Upper lobe of left lung (tissue), 6 donors: ENCODE data around the gene CPSF2. TPM values are rescaled to one million over a fixed set of nuclear protein-coding genes. Genes with fewer than 3 reads are reported as not detected.
A peak's percentile ranks its signal among the peaks of the same experiment; 100 is the strongest.

Source experiments
- ATAC-seq, 2 donors: fragments of 200-7000 bp; cut with Tn5 transposase; one replicate each; pipeline ENCODE4 v1.9.1; 2022; ENCODE audit warnings: mild to moderate bottlenecking in 2 of 2, moderate library complexity in 2 of 2; ENCODE audit not compliant: low FRiP score in 2 of 2
- DNase-seq, 2 donors: peaks; one replicate each; pipeline ENCODE4 v3.0.0-alpha.2; 2019 to 2020
- H3K27ac ChIP-seq, 4 donors: fragments of 200-600 bp; sonication (generic); one replicate each; pipeline ENCODE4 v1.5.1; 2016 to 2019
- H3K27me3 ChIP-seq, 4 donors: fragments of 200-600 bp; sonication (generic); one replicate each; pipeline ENCODE4 v1.5.1; 2017 to 2019
- H3K36me3 ChIP-seq, 4 donors: fragments of 200-600 bp; sonication (generic); one replicate each; pipeline ENCODE4 v1.5.1; 2016 to 2019
- H3K4me1 ChIP-seq, 4 donors: fragments of 200-600 bp; sonication (generic); one replicate each; pipeline ENCODE4 v1.5.1; 2018 to 2019
- H3K4me3 ChIP-seq, 4 donors: fragments of 200-600 bp; sonication (generic); one replicate each; pipeline ENCODE4 v1.5.1; 2017 to 2019; ENCODE audit warnings: mild to moderate bottlenecking in 2 of 4, moderate library complexity in 1 of 4
- H3K9me3 ChIP-seq, 4 donors: fragments of 200-600 bp; sonication (generic); one replicate each; pipeline ENCODE4 v1.5.1; 2018 to 2019
- CTCF ChIP-seq, 6 experiments: fragments of 450-650 bp in 4 of 6; fragments of 200-600 bp in 2 of 6; sonication (generic) in 2 of 6; IDR thresholded peaks; one replicate each; pipeline ENCODE4 v1.5.1; 2016 to 2019; ENCODE audit warnings: antibody characterized with exemption in 6 of 6
- EP300 ChIP-seq, 4 donors: sonication (generic); formaldehyde crosslinking; IDR thresholded peaks; one replicate each; pipeline ENCODE4 v1.5.1; 2017; ENCODE audit warnings: antibody characterized with exemption in 4 of 4, control low read depth in 2 of 4
- POLR2A ChIP-seq, 4 donors: fragments of 450-650 bp; IDR thresholded peaks; one replicate each; pipeline ENCODE4 v1.5.1; 2016 to 2017; ENCODE audit warnings: antibody characterized with exemption in 4 of 4, mild to moderate bottlenecking in 2 of 4
- POLR2AphosphoS5 ChIP-seq, 2 donors: sonication (generic); formaldehyde crosslinking; IDR thresholded peaks; one replicate each; pipeline ENCODE4 v1.5.1; 2017; ENCODE audit warnings: antibody characterized with exemption in 2 of 2
- WGBS, 2 donors: methylation state at CpG; one replicate each; pipeline ENCODE4 v1.1.5; 2017 to 2018; 5-methylcytosine and 5-hydroxymethylcytosine counted together
- total RNA-seq, 6 donors: library from RNA; depleted of rRNA in 4 of 6; stranded (reverse); fragments of >200 nt in 4 of 6; gene quantifications; one replicate each; pipeline versions ENCODE4 v1.1.0 to v1.2.1, GENCODE V29; 2016 to 2021
- donor health status: DM: no; HTN: no; CAD: no; lungs with moderate emphysema.
- donor health status: DM: no; HTN: yes; CAD: no; lungs with severe emphysema.

Gene CPSF2
- total RNA-seq, 6 donors from 2014 or later, result 15.7 to 47.4 (median 33.3) TPM

- WGBS, 2 donors, result 32% methylated on average over 11 of the region's 11 CpGs
Observed at GRCh38 chr14:92108345-92109254, 13.2 kb upstream of the CPSF2 start.

DNA sequence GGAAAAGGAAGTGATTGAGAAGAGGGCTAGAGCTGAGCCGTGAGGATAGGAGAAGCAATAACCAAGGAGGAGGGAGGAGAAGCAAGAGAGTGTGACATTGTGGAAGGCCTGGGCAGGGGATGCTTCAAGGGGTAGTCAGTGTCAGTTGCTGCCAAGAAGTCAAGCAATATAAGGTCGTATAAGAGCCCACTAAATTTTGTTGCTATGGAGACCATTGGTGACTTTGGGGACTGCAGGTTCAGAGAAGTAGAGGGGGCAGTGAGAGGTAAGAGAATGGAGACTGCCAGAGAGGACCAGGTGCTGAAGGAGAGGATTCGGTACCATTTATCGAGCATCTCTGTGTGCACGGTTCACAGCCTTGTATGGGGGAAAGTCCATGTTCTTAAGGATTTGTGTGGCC is 12.3 kb upstream of the CPSF2 start:
- 80 to 82% methylated on average over 5 of the region's 5 CpGs for WGBS, 2 donors
- Histone ChIP-seq H3K27ac (no peak overlapping the region), H3K27me3 (no peaks in the 10 kb centered on the region), H3K9me3 (no peaks in the 10 kb centered on the region), H3K36me3 (no peaks in the 10 kb centered on the region), H3K4me1 (peaks cover 8 to 17% (median 14%) of the 10 kb centered on the region in 4 donors), H3K4me3 (no peak overlapping the region)
- no peak for DNase-seq
- ATAC-seq, result no peak
- TF ChIP-seq POLR2A (IDR thresholded peaks at IDR 0.05) (no peak), POLR2AphosphoS5 (IDR thresholded peaks at IDR 0.05) (no peak), CTCF (IDR thresholded peaks at IDR 0.05) (no peak), EP300 (IDR thresholded peaks at IDR 0.05) (no peak)

More at GRCh38 chr14:92108345-92109254, 13.2 kb upstream of the CPSF2 start:
- Histone ChIP-seq H3K36me3 (no peaks in the 10 kb centered on the region), H3K4me3 (no peak overlapping the region), H3K4me1 (peaks cover 14 to 25% (median 22%) of the 10 kb centered on the region in 4 donors), H3K27ac (no peak overlapping the region), H3K9me3 (no peaks in the 10 kb centered on the region), H3K27me3 (no peaks in the 10 kb centered on the region)
- TF ChIP-seq CTCF (IDR thresholded peaks at IDR 0.05) (no peak), POLR2A (IDR thresholded peaks at IDR 0.05) (no peak), EP300 (IDR thresholded peaks at IDR 0.05) (no peak), POLR2AphosphoS5 (IDR thresholded peaks at IDR 0.05) (no peak)
- ATAC-seq, result no peak
- DNase-seq, result no peak

DNA sequence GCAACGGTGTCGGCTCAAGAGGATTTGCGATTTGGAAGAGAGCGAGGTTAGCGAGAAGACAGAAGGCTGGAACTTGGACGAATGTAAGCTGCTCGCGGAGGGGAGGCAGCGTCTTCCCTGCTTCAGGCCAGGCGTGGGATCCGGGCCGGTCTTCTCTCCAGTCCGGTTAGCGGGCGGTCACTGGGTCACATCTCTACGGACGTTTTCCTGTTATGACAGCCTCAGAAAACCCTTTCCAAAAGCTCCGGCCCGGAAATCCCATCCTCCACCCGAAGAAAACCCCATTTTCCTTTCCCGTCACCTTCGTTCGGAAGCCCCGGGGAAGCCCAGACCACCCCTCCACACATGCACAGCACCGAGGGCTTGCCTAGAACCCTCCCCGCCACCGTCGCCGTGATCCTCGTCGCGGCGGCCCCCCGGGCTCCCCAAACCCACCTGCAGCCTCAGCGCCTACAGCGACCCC is 531 bp upstream of the CPSF2 start:
- TF ChIP-seq POLR2A (IDR thresholded peaks at IDR 0.05), result no peak
- TF ChIP-seq EP300 (IDR thresholded peaks at IDR 0.05), result no peak
- TF ChIP-seq CTCF (IDR thresholded peaks at IDR 0.05), result no peak
- TF ChIP-seq POLR2AphosphoS5 (IDR thresholded peaks at IDR 0.05), result no peak
- H3K4me3 ChIP-seq, result peak overlapping the region; percentile 77 to 97 (median 90)
- ATAC-seq (peak; percentile 49 to 59), DNase-seq (peak in 1 of 2 donors; percentile 58)
- H3K9me3 ChIP-seq, result no peaks in the 10 kb centered on the region
- H3K27me3 ChIP-seq, result no peaks in the 10 kb centered on the region
- H3K4me1 ChIP-seq, result peaks cover 23 to 38% (median 28%) of the 10 kb centered on the region in 4 donors
- H3K27ac ChIP-seq, result peak overlapping the region; percentile 95 to 99 (median 96)
- WGBS, 2 donors, result 1% methylated on average over 36 of the region's 36 CpGs
- peaks cover 0 to 20% (median 5%) of the 10 kb centered on the region in 4 donors for H3K36me3 ChIP-seq

DNA sequence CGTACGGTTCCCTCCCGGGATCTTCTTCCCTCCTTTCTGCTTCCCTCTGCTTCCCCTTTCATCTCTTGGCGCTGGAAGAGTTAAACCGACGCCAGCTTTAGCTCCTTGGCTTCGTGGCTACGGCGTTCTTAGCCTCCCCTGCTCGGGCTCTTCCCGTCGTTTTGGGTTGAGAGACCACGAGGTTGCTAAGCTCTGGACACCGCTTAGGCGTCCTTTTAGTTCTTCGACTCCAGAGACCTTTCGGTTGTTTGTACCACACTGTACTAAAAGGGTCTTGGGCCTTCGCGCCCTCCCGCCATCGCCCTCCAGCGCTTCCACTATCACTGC is 545 bp downstream of the CPSF2 start:
- Histone ChIP-seq H3K9me3 (no peaks in the 10 kb centered on the region), H3K27ac (peak overlapping the region; percentile 95 to 99 (median 96)), H3K27me3 (no peaks in the 10 kb centered on the region), H3K4me1 (peaks cover 23 to 38% (median 28%) of the 10 kb centered on the region in 4 donors), H3K36me3 (peaks cover 0 to 29% (median 5%) of the 10 kb centered on the region in 4 donors), H3K4me3 (peak overlapping the region; percentile 77 to 97 (median 90))
- TF ChIP-seq EP300 (IDR thresholded peaks at IDR 0.05) (no peak), POLR2A (IDR thresholded peaks at IDR 0.05) (no peak), POLR2AphosphoS5 (IDR thresholded peaks at IDR 0.05) (no peak), CTCF (IDR thresholded peaks at IDR 0.05) (no peak)
- ATAC-seq, result peak; percentile 7 to 59
- DNase-seq, result no peak
- 0% methylated on average over 21 to 22 of the region's 22 CpGs for WGBS, 2 donors
